Neutrophil (primary cell): ENCODE data around the gene IL23R.

Experiments used
- H3K27ac ChIP-seq: fragments of 200-600 bp; sonication (generic); 2 replicates; pipeline ENCODE4 v1.5.1; 2016; ENCODE audit warnings: mild to moderate bottlenecking, moderate library complexity
- H3K27me3 ChIP-seq: fragments of 200-600 bp; sonication (generic); 2 replicates; pipeline ENCODE4 v1.6.0; 2016; ENCODE audit warnings: mild to moderate bottlenecking
- H3K36me3 ChIP-seq: fragments of 200-600 bp; sonication (generic); 2 replicates; pipeline ENCODE4 v1.5.1; 2017
- H3K4me1 ChIP-seq, 2 experiments: fragments of 200-600 bp in 1 of 2; sonication (generic) in 1 of 2; 1 replicate in 1 of 2; 2 replicates in 1 of 2; pipeline versions ENCODE4 v1.5.1 to v1.6.1; 2013 to 2016; ENCODE audit warnings: low read depth in 1 of 2, low read length in 1 of 2, mild to moderate bottlenecking in 1 of 2, moderate library complexity in 1 of 2; ENCODE audit not compliant: control insufficient read depth in 1 of 2, insufficient read depth in 1 of 2
- H3K4me3 ChIP-seq, 2 experiments: fragments of 200-600 bp in 1 of 2; sonication (generic) in 1 of 2; 1 replicate in 1 of 2; 2 replicates in 1 of 2; pipeline ENCODE4 v1.5.1; 2013 to 2016; ENCODE audit warnings: low read depth in 1 of 2, low read length in 1 of 2, mild to moderate bottlenecking in 1 of 2, moderate library complexity in 1 of 2
- H3K9me3 ChIP-seq: fragments of 200-600 bp; sonication (generic); 2 replicates; pipeline ENCODE4 v1.5.1; 2016
- CTCF ChIP-seq: fragments of 200-600 bp; sonication (generic); IDR thresholded peaks from 2 replicates; pipeline ENCODE4 v1.5.1; 2016; ENCODE audit warnings: antibody characterized with exemption

Gene IL23R

GRCh38 chr1:67307251-67308060, 141.2 kb downstream of the IL23R start, which contains the start of gene IL12RB2:
Gene IL12RB2, plus strand, starts transcription at chr1:67307873. Its CDS starts 12,496 bp downstream, at chr1:67320369.
- Histone ChIP-seq H3K36me3 (no peaks in the 10 kb centered on the region), H3K9me3 (no peaks in the 10 kb centered on the region), H3K27me3 (peaks cover 55% of the 10 kb centered on the region), H3K4me1 (peaks cover 7 to 13% of the 10 kb centered on the region in 2 experiments), H3K4me3 (peak within 1 kb of the TSS in 1 of 2 experiments; percentile 30), H3K27ac (no peak within 1 kb of the TSS)
- TF ChIP-seq CTCF, result no peak

DNA sequence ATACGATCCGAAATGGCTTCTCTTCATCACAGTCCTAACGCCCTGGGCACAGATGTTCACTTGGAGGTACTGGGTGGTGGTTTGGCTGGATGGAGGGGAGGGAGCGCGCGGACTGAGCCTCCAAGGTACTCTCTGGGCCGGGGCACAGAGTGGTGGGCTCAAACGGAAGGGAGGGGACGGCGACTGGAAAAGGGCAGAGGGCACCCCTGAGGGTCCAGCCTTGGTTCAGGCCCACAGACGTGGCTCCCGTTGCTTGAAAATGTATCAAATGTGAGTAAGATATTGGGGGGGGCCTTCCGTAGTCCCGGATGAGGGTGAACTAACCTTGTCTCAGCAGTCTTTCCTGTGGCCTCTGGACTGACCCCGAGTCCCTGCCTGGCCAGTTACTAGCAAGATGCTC, 141.9 kb downstream of the IL23R start:
- Histone ChIP-seq H3K27ac (no peak overlapping the region), H3K9me3 (no peaks in the 10 kb centered on the region), H3K36me3 (no peaks in the 10 kb centered on the region), H3K27me3 (peaks cover 55% of the 10 kb centered on the region), H3K4me3 (peak overlapping the region in 1 of 2 experiments; percentile 30), H3K4me1 (peaks cover 11 to 17% of the 10 kb centered on the region in 2 experiments)
- no peak for TF ChIP-seq CTCF
